ENCODE results near the gene PPDPF. TPM values are rescaled to one million over a fixed set of nuclear protein-coding genes. Genes with fewer than 3 reads are reported as not detected.

Gene PPDPF
- total and polyA plus RNA-seq, 2 of the 8 experiments (the other 6 are each of a cell fraction or from before 2014, with no cell fraction given), result 30.5 to 138 TPM

GRCh38 chr20:63566395-63567135 is 46.0 kb downstream of the PPDPF start:
- POLR2A ChIA-PET (ENCODE audit: partially characterized antibody), result interaction anchor here (1.0 to 3.4 kb wide), 5 partner anchors 8 to 45 kb away, joined by 3 to 12 read pairs (median 4); partner anchors contain the start of gene HELZ2
- DNase-seq (ENCODE audit: low read depth in 1 of 2, low spot score in 2 of 2), result no peak
- no peak overlapping the region for H3K9ac ChIP-seq (replicated peaks in 1 of 4; ENCODE audit: extremely low read depth in 1 of 4, low read depth in 3 of 4, low read length in 3 of 4)
- H3K4me1 ChIP-seq (replicated peaks in 1 of 4; ENCODE audit: control insufficient read depth in 3 of 4, insufficient read depth in 4 of 4, low read length in 3 of 4), result no peaks in the 10 kb centered on the region
- H3K79me2 ChIP-seq (ENCODE audit: control insufficient read depth in 1 of 2, insufficient read depth in 2 of 2, low read length in 2 of 2), result no peaks in the 10 kb centered on the region
- no peak overlapping the region for H3K4ac ChIP-seq (replicated peaks; ENCODE audit: insufficient read length, low read depth, low read length)
- no peak overlapping the region for H4K5ac ChIP-seq (ENCODE audit: insufficient read length, low read depth, low read length)
- no peak overlapping the region for H3K18ac ChIP-seq (ENCODE audit: extremely low read depth, low read length)
- H3K4me2 ChIP-seq (ENCODE audit: insufficient read depth in 1 of 2, low read depth in 2 of 2, low read length in 2 of 2), result no peak overlapping the region
- H2BK12ac ChIP-seq (ENCODE audit: low read depth, low read length), result no peak overlapping the region
- H3K56ac ChIP-seq (replicated peaks; ENCODE audit: insufficient read length, low read depth, low read length), result no peak overlapping the region
- CTCF ChIA-PET (ENCODE audit: partially characterized antibody), result interaction anchor here (0.6 to 1.5 kb wide), 4 partner anchors 9 to 136 kb away, joined by 3 to 4 read pairs (median 3); no protein-coding TSS in a partner anchor
- H4K20me1 ChIP-seq (replicated peaks in 1 of 2; ENCODE audit: control insufficient read depth in 1 of 2, insufficient read depth in 2 of 2, low read length in 2 of 2), result no peaks in the 10 kb centered on the region
- no peaks in the 10 kb centered on the region for H3K79me1 ChIP-seq (ENCODE audit: low read depth, low read length)
- H3K23me2 ChIP-seq (ENCODE audit: low read depth, low read length), result no peaks in the 10 kb centered on the region
- H2BK15ac ChIP-seq (ENCODE audit: low read length), result no peak overlapping the region
- no peak overlapping the region for H3K27ac ChIP-seq (ENCODE audit: low read depth, low read length)
- H3K27me3 ChIP-seq (replicated peaks in 1 of 4; ENCODE audit: control insufficient read depth in 3 of 4, extremely low read depth in 1 of 4, insufficient read depth in 3 of 4, low read length in 3 of 4), result no peaks in the 10 kb centered on the region
- H2BK5ac ChIP-seq (ENCODE audit: low read depth, low read length), result no peak overlapping the region
- H2AK5ac ChIP-seq (ENCODE audit: low read depth, low read length), result no peak overlapping the region
- no peaks in the 10 kb centered on the region; a peak in 3 of 8 replicates for H3K36me3 ChIP-seq (ENCODE audit: control insufficient read depth in 2 of 4, insufficient read depth in 4 of 4, low read length in 3 of 4)
- no peak overlapping the region for H4K91ac ChIP-seq (replicated peaks; ENCODE audit: insufficient read length, low read length)
- H2BK120ac ChIP-seq (replicated peaks; ENCODE audit: low read depth, low read length), result no peak overlapping the region
- H3K14ac ChIP-seq (ENCODE audit: insufficient read length), result no peak overlapping the region
- H3K4me3 ChIP-seq (ENCODE audit: extremely low read depth in 1 of 4, insufficient read depth in 2 of 4, low read depth in 3 of 4, low read length in 4 of 4), result no peak overlapping the region
- H2AFZ ChIP-seq (ENCODE audit: low read length), result no peak overlapping the region
- no peak overlapping the region for H3K23ac ChIP-seq (ENCODE audit: insufficient read length)
- H4K8ac ChIP-seq (ENCODE audit: extremely low read depth, insufficient read depth, low read length), result no peak overlapping the region
- no peak for FAIRE-seq
- H2BK20ac ChIP-seq (ENCODE audit: low read length), result no peak overlapping the region
- WGBS, 2 experiments (ENCODE audit: extremely low coverage in 1 of 2, insufficient coverage in 1 of 2, insufficient read length in 1 of 2, insufficient replicate concordance in 2 of 2, low coverage in 1 of 2, low lambda C conversion rate in 2 of 2, missing lambda C conversion rate in 1 of 2), result 92% methylated on average over 42 of the region's 46 CpGs; no CpG with 5 or more reads in 1 of the 2 experiments
- no peaks in the 10 kb centered on the region for H3K9me3 ChIP-seq (ENCODE audit: insufficient read depth in 2 of 2, low read depth in 1 of 2, low read length in 1 of 2)
- TF ChIP-seq CHD2 (IDR thresholded peaks at IDR 0.05; ENCODE audit: low read length) (no peak), CBX5 (IDR thresholded peaks at IDR 0.05; ENCODE audit: low read depth, low read length) (no peak), RNF2 (IDR thresholded peaks at IDR 0.05; ENCODE audit: borderline replicate concordance, low read depth, low read length, missing control alignments, poor library complexity, severe bottlenecking) (no peak), CTCF (IDR thresholded peaks at IDR 0.05; ENCODE audit: control extremely low read depth in 1 of 3, insufficient read depth in 1 of 3, low read depth in 1 of 3, low read length in 3 of 3) (no peak), JUND (IDR thresholded peaks at IDR 0.05; ENCODE audit: low read length) (no peak), E2F6 (IDR thresholded peaks at IDR 0.05) (no peak), BRCA1 (IDR thresholded peaks at IDR 0.05; ENCODE audit: low read depth, low read length) (no peak), SRF (IDR thresholded peaks at IDR 0.05; ENCODE audit: low read depth, low read length) (no peak), MAX (IDR thresholded peaks at IDR 0.05) (no peak)

Measured in H1 (cell line).